Neural progenitor cell (in vitro differentiated cells): ENCODE measurements around the gene KIAA1217. TPM values are rescaled to one million over a fixed set of nuclear protein-coding genes. Genes with fewer than 3 reads are reported as not detected.

Experiments
- DNase-seq: peaks from one replicate; pipeline ENCODE4 v3.0.0-alpha.2; 2016; ENCODE audit warnings: low spot score
- H2AFZ ChIP-seq: fragments of 200-600 bp; sonication (generic); replicated peaks from 2 replicates; pipeline ENCODE4 v1.6.1; 2016; ENCODE audit warnings: antibody characterized with exemption
- H3F3A ChIP-seq: fragments of 200-600 bp; sonication (generic); 2 replicates; pipeline ENCODE4 v1.6.1; 2016; ENCODE audit warnings: antibody characterized with exemption, low read depth
- H3K27ac ChIP-seq: fragments of 200-600 bp; sonication (generic); 2 replicates; pipeline ENCODE4 v1.5.1; 2016; ENCODE audit warnings: mild to moderate bottlenecking
- H3K27me3 ChIP-seq: fragments of 200-600 bp; sonication (generic); 2 replicates; pipeline ENCODE4 v1.6.1; 2016; ENCODE audit warnings: mild to moderate bottlenecking, moderate library complexity
- H3K36me3 ChIP-seq: fragments of 200-600 bp; sonication (generic); 2 replicates; pipeline ENCODE4 v1.5.1; 2016
- H3K4me1 ChIP-seq: fragments of 200-600 bp; sonication (generic); 2 replicates; pipeline ENCODE4 v1.6.1; 2016; ENCODE audit warnings: mixed run types
- H3K4me2 ChIP-seq: fragments of 200-600 bp; sonication (generic); 2 replicates; pipeline ENCODE4 v1.6.1; 2016
- H3K4me3 ChIP-seq: fragments of 200-600 bp; sonication (generic); 2 replicates; pipeline ENCODE4 v1.5.1; 2016
- H3K79me2 ChIP-seq: fragments of 200-600 bp; sonication (generic); 2 replicates; pipeline ENCODE4 v1.6.1; 2016; ENCODE audit warnings: low read depth
- H3K9ac ChIP-seq: fragments of 200-600 bp; sonication (generic); 2 replicates; pipeline ENCODE4 v1.6.1; 2016
- H3K9me3 ChIP-seq: fragments of 200-600 bp; sonication (generic); 2 replicates; pipeline ENCODE4 v1.5.1; 2016; ENCODE audit warnings: low read depth
- H4K20me1 ChIP-seq: fragments of 200-600 bp; sonication (generic); 2 replicates; pipeline ENCODE4 v1.6.1; 2016; ENCODE audit warnings: low read depth
- H3K27ac Mint-ChIP-seq: 3 replicates; pipeline ENCODE4 v1.8.0; 2021; ENCODE audit warnings: mixed read lengths
- H3K27me3 Mint-ChIP-seq: 2 replicates; pipeline ENCODE4 v1.8.0; 2022; ENCODE audit warnings: low read depth, mild to moderate bottlenecking, inconsistent platforms, moderate library complexity, mixed read lengths; ENCODE audit not compliant: insufficient read depth
- H3K36me3 Mint-ChIP-seq: 3 replicates; pipeline ENCODE4 v1.8.0; 2021; ENCODE audit warnings: mixed read lengths
- H3K4me1 Mint-ChIP-seq: 3 replicates; pipeline ENCODE4 v1.8.0; 2021; ENCODE audit warnings: mixed read lengths
- H3K4me3 Mint-ChIP-seq: 3 replicates; pipeline ENCODE4 v1.8.0; 2021; ENCODE audit warnings: mild to moderate bottlenecking, moderate library complexity, mixed read lengths
- H3K9me3 Mint-ChIP-seq: 3 replicates; pipeline ENCODE4 v1.8.0; 2020; ENCODE audit warnings: mixed read lengths
- CTCF ChIP-seq: fragments of 200-600 bp; sonication (generic); IDR thresholded peaks from 2 replicates; pipeline ENCODE4 v1.5.1; 2017; ENCODE audit warnings: antibody characterized with exemption, mild to moderate bottlenecking
- EZH2 ChIP-seq: fragments of 200-600 bp; sonication (generic); IDR thresholded peaks from 2 replicates; pipeline ENCODE4 v1.6.1; 2017; ENCODE audit warnings: antibody characterized with exemption, mild to moderate bottlenecking, moderate library complexity
- EZH2phosphoT487 ChIP-seq: fragments of 200-600 bp; sonication (generic); IDR thresholded peaks from 2 replicates; pipeline ENCODE4 v1.6.1; 2017; ENCODE audit warnings: antibody characterized with exemption
- total RNA-seq: library from RNA; depleted of rRNA; stranded (reverse); fragments of >200 nt; gene quantifications from 2 replicates; pipeline ENCODE4 v1.2.3, GENCODE V29; 2015; ENCODE audit warnings: low replicate concordance

The KIAA1217 gene
- total RNA-seq, 1 donor from 2014 or later = 13.1 TPM

GRCh38 chr10:24575481-24576002 is 366.6 kb downstream of the KIAA1217 start:
- Histone ChIP-seq H3K27ac (no peak overlapping the region), H3K36me3 (no peaks in the 10 kb centered on the region), H3K9me3 (no peaks in the 10 kb centered on the region), H3F3A (peaks cover 14% of the 10 kb centered on the region), H3K4me3 (no peak overlapping the region), H3K4me2 (no peak overlapping the region), H4K20me1 (no peaks in the 10 kb centered on the region), H3K27me3 (no peaks in the 10 kb centered on the region), H3K4me1 (peaks cover 7% of the 10 kb centered on the region), H2AFZ (no peak overlapping the region), H3K79me2 (no peaks in the 10 kb centered on the region), H3K9ac (no peak overlapping the region)
- no peak for TF ChIP-seq EZH2
- TF ChIP-seq CTCF = no peak
- TF ChIP-seq EZH2phosphoT487 = no peak
- Mint-ChIP-seq H3K4me1 (peaks cover 21% of the 10 kb centered on the region), H3K4me3 (no peak overlapping the region), H3K9me3 (no peaks in the 10 kb centered on the region), H3K36me3 (no peaks in the 10 kb centered on the region), H3K27ac (peak overlapping the region; percentile 23), H3K27me3 (no peaks in the 10 kb centered on the region)
- DNase-seq = no peak

- H2AFZ ChIP-seq = no peak overlapping the region
- no peak overlapping the region for H3K27ac ChIP-seq
- peak overlapping the region; percentile 5 for H3K4me2 ChIP-seq
- H3K4me1 ChIP-seq = peaks cover 7% of the 10 kb centered on the region
- H4K20me1 ChIP-seq = no peaks in the 10 kb centered on the region
- H3K4me3 ChIP-seq = no peak overlapping the region
- H3K27me3 ChIP-seq = no peaks in the 10 kb centered on the region
- Mint-ChIP-seq H3K36me3 (peaks cover 5% of the 10 kb centered on the region), H3K27ac (no peak overlapping the region), H3K9me3 (no peaks in the 10 kb centered on the region), H3K4me1 (peaks cover 20% of the 10 kb centered on the region), H3K27me3 (peaks cover under 1% of the 10 kb centered on the region), H3K4me3 (no peak overlapping the region)
- H3K9me3 ChIP-seq = no peaks in the 10 kb centered on the region
- H3K9ac ChIP-seq = no peak overlapping the region
- peaks cover 17% of the 10 kb centered on the region for H3F3A ChIP-seq
- no peak for DNase-seq
- H3K79me2 ChIP-seq = no peaks in the 10 kb centered on the region
- peaks cover 6% of the 10 kb centered on the region for H3K36me3 ChIP-seq
- TF ChIP-seq EZH2 = no peak
- no peak for TF ChIP-seq CTCF
- no peak for TF ChIP-seq EZH2phosphoT487
Measured at GRCh38 chr10:24579448-24579847, 370.5 kb downstream of the KIAA1217 start.

- Mint-ChIP-seq H3K4me1 (peaks cover 15% of the 10 kb centered on the region), H3K4me3 (peak overlapping the region; percentile 6), H3K9me3 (no peaks in the 10 kb centered on the region), H3K27me3 (peaks cover 2% of the 10 kb centered on the region), H3K36me3 (peaks cover 6% of the 10 kb centered on the region), H3K27ac (no peak overlapping the region)
- TF ChIP-seq CTCF (peak; percentile 5), EZH2phosphoT487 (peak; percentile 25), EZH2 (no peak)
- peak overlapping the region; percentile 5 for H3K4me2 ChIP-seq
- H2AFZ ChIP-seq = no peak overlapping the region
- no peak overlapping the region for H3K4me3 ChIP-seq
- no peaks in the 10 kb centered on the region for H3K79me2 ChIP-seq
- H3K9ac ChIP-seq = no peak overlapping the region
- no peaks in the 10 kb centered on the region for H4K20me1 ChIP-seq
- H3K36me3 ChIP-seq = peaks cover 6% of the 10 kb centered on the region
- peak; percentile 73 for DNase-seq
- no peaks in the 10 kb centered on the region for H3K27me3 ChIP-seq
- H3K9me3 ChIP-seq = no peaks in the 10 kb centered on the region
- H3K27ac ChIP-seq = no peak overlapping the region
- H3K4me1 ChIP-seq = peaks cover 7% of the 10 kb centered on the region
- peaks cover 17% of the 10 kb centered on the region for H3F3A ChIP-seq
Measured at GRCh38 chr10:24579906-24580305, 371.0 kb downstream of the KIAA1217 start.
